UCSD-AML1 (cell line): ENCODE results near the gene ASB7.

ENCODE experiments used
- DNase-seq: peaks from one replicate; lab custom pipeline; 2025; ENCODE audit not compliant: unreplicated experiment; lab: John Stamatoyannopoulos, UW

The ASB7 gene

GRCh38 chr15:100596792-100597191, 5.6 kb upstream of the ASB7 start:
- DNase-seq: peak; percentile 45

GRCh38 chr15:100597862-100598261, 4.5 kb upstream of the ASB7 start:
- DNase-seq: no peak

GRCh38 chr15:100598655-100599054, 3.7 kb upstream of the ASB7 start:
- no peak for DNase-seq

- peak; percentile 16 for DNase-seq
Observed at GRCh38 chr15:100601163-100601562, 1.2 kb upstream of the ASB7 start.

GRCh38 chr15:100601617-100602063, 749 bp upstream of the ASB7 start:
- DNase-seq: no peak

GRCh38 chr15:100602823-100603393, 519 bp downstream of the ASB7 start:
- no peak for DNase-seq

GRCh38 chr15:100612539-100612938, 10.2 kb downstream of the ASB7 start:
- DNase-seq: no peak

- DNase-seq: no peak
Observed at GRCh38 chr15:100613208-100613607, 10.8 kb downstream of the ASB7 start.

- no peak for DNase-seq
Observed at GRCh38 chr15:100614336-100614735, 11.9 kb downstream of the ASB7 start.

- no peak for DNase-seq
Observed at GRCh38 chr15:100614918-100615317, 12.5 kb downstream of the ASB7 start.

- no peak for DNase-seq
Observed at GRCh38 chr15:100615801-100616200, 13.4 kb downstream of the ASB7 start.

- DNase-seq: no peak
Observed at GRCh38 chr15:100616700-100617099, 14.3 kb downstream of the ASB7 start.

GRCh38 chr15:100623301-100623700, 20.9 kb downstream of the ASB7 start:
- no peak for DNase-seq

GRCh38 chr15:100627789-100628395, 25.5 kb downstream of the ASB7 start:
- peak; percentile 29 for DNase-seq

GRCh38 chr15:100628746-100629145, 26.4 kb downstream of the ASB7 start:
- no peak for DNase-seq

GRCh38 chr15:100631831-100632230, 29.4 kb downstream of the ASB7 start:
- DNase-seq: no peak

- DNase-seq: no peak
Observed at GRCh38 chr15:100633763-100634075, 31.3 kb downstream of the ASB7 start.

GRCh38 chr15:100635406-100636071, 33.1 kb downstream of the ASB7 start:
- DNase-seq: no peak

GRCh38 chr15:100638177-100638730, 35.9 kb downstream of the ASB7 start:
- DNase-seq: no peak

GRCh38 chr15:100642213-100642949, 40.0 kb downstream of the ASB7 start:
- DNase-seq: no peak

GRCh38 chr15:100642950-100643338, 40.6 kb downstream of the ASB7 start:
- no peak for DNase-seq

- no peak for DNase-seq
Observed at GRCh38 chr15:100645671-100646070, 43.3 kb downstream of the ASB7 start.
